Psoas muscle (tissue), 8 donors: ENCODE results near the gene RDH12. TPM values are rescaled to one million over a fixed set of nuclear protein-coding genes. Genes with fewer than 3 reads are reported as not detected.
A peak's percentile ranks its signal among the peaks of the same experiment; 100 is the strongest.

Source experiments
- ATAC-seq, 4 donors: fragments of 200-7000 bp; cut with Tn5 transposase; one replicate each; pipeline ENCODE4 v1.9.1; 2020; ENCODE audit warnings: moderate library complexity in 3 of 4, mild to moderate bottlenecking in 2 of 4
- DNase-seq, 2 donors: peaks; one replicate each; pipeline ENCODE4 v3.0.0-alpha.2; 2020
- H3K27ac ChIP-seq: fragments of 200-600 bp; one replicate; pipeline ENCODE4 v1.8.0; 2022
- H3K27me3 ChIP-seq, 3 donors: fragments of 200-600 bp in 1 of 3; one replicate each; pipeline versions ENCODE4 v1.6.1 to v1.8.0; 2013 to 2022; ENCODE audit warnings: low read length in 2 of 3, mild to moderate bottlenecking in 2 of 3, moderate library complexity in 1 of 3; ENCODE audit not compliant: insufficient read depth in 3 of 3
- H3K36me3 ChIP-seq, 2 donors: fragments of 200-600 bp in 1 of 2; one replicate each; pipeline versions ENCODE4 v1.6.1 to v1.8.0; 2013 to 2022; ENCODE audit warnings: low read depth in 1 of 2, mild to moderate bottlenecking in 1 of 2, moderate library complexity in 1 of 2; ENCODE audit not compliant: insufficient read depth in 1 of 2
- H3K4me1 ChIP-seq: fragments of 200-600 bp; one replicate; pipeline ENCODE4 v1.8.0; 2022
- H3K4me3 ChIP-seq: fragments of 200-600 bp; one replicate; pipeline ENCODE4 v1.8.0; 2022; ENCODE audit warnings: mild to moderate bottlenecking
- H3K9me3 ChIP-seq: fragments of 200-600 bp; one replicate; pipeline ENCODE4 v1.8.0; 2022
- WGBS, 3 donors: extraction: QIAGEN DNeasy Blood & Tissue Kit; methylation state at CpG; one replicate each; pipeline versions ENCODE4 v1.1.6 to v1.1.7; 2013; 5-methylcytosine and 5-hydroxymethylcytosine counted together
- intact Hi-C, 2 donors: fragments of 100-400 bp; cut with DNase I; formaldehyde crosslinking; loops; one replicate each; pipeline versions ENCODE4 v1.11.0 to v1.14.2; 2022
- polyA plus RNA-seq, 3 donors: library from polyadenylated mRNA; stranded (reverse); fragments of 200-250 nt; gene quantifications; one replicate each; pipeline ENCODE4 v1.2.3, GENCODE V29; 2013
- total RNA-seq, 4 donors: library from RNA; stranded (reverse); fragmentation: NEBNext Ultra II Directional in 2 of 4; extraction: Animal tissue kit (Norgen Biotek cat#: 25700) in 2 of 4; gene quantifications; one replicate each; pipeline versions ENCODE4 v1.2.1 to v1.2.4, GENCODE V29; 2021 to 2023
- TF ChIP-seq, protein P1 (sequence below): fragments of 200-600 bp; IDR thresholded peaks from one replicate; pipeline ENCODE4 v1.8.0; 2022; ENCODE audit warnings: antibody characterized with exemption
- donor health status: healthy with polysubstance abuse.
- donor health status: DM: no; HTN: no; CAD: no; lungs with moderate emphysema.
- donor health status: Bipolar disorder and iron deficiency.
- donor health status: healthy.
- donor health status: DM: yes; HTN: yes; CAD: no.
- donor health status: DM: no; HTN: no; CAD: no.
- donor health status: DM: no; HTN: no; CAD: no.
- donor health status: DM: yes; HTN: yes; CAD: no.

Gene RDH12
- total and polyA plus RNA-seq, 7 donors = 0.03 TPM; not detected in 6

DNA sequence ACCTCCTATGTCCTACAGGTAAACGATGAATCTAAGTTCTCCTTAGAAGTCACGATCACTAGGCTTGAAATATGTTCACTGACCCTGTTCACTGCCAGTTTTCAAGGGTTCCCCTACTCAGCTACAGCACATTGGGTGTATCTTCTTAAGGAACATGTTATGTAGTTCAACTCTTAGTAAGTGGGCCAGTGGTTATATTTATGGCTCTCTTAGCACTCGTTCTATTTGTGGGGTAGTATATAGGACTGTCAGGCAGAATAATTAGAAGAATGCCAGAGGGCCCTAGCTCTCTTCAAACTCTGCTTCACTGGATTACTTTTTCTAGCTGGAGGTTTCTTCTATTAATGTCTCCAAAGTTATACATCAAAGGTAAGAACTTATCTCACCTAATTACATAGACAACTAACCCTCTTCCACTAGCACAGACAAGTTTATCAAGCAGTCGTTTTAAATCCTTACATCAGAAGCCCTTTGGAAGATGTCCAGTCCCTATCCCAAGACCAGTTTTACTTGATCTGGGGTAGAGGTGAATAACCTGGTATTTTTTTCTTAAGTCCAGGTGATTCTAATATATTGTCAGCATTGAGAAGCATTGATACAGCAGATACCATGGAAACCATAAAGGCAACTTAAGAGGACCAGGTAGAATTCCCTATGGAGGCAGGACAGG is 75.1 kb downstream of the RDH12 start:
- intact Hi-C loops = no loop called here
- Histone ChIP-seq H3K9me3 (no peaks in the 10 kb centered on the region), H3K4me1 (peaks cover 4% of the 10 kb centered on the region), H3K27ac (peak overlapping the region; percentile 46), H3K4me3 (no peak overlapping the region), H3K27me3 (no peaks in the 10 kb centered on the region), H3K36me3 (peaks cover 12 to 100% of the 10 kb centered on the region in 2 donors)
- TF ChIP-seq, protein P1, sequence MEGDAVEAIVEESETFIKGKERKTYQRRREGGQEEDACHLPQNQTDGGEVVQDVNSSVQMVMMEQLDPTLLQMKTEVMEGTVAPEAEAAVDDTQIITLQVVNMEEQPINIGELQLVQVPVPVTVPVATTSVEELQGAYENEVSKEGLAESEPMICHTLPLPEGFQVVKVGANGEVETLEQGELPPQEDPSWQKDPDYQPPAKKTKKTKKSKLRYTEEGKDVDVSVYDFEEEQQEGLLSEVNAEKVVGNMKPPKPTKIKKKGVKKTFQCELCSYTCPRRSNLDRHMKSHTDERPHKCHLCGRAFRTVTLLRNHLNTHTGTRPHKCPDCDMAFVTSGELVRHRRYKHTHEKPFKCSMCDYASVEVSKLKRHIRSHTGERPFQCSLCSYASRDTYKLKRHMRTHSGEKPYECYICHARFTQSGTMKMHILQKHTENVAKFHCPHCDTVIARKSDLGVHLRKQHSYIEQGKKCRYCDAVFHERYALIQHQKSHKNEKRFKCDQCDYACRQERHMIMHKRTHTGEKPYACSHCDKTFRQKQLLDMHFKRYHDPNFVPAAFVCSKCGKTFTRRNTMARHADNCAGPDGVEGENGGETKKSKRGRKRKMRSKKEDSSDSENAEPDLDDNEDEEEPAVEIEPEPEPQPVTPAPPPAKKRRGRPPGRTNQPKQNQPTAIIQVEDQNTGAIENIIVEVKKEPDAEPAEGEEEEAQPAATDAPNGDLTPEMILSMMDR = no peak
- peak in 3 of 4 donors; percentile 74 to 89 (median 82) for ATAC-seq
- WGBS, 3 donors = 29 to 70% (median 41%) methylated on average over 4 of the region's 4 CpGs
- no peak for DNase-seq

DNA sequence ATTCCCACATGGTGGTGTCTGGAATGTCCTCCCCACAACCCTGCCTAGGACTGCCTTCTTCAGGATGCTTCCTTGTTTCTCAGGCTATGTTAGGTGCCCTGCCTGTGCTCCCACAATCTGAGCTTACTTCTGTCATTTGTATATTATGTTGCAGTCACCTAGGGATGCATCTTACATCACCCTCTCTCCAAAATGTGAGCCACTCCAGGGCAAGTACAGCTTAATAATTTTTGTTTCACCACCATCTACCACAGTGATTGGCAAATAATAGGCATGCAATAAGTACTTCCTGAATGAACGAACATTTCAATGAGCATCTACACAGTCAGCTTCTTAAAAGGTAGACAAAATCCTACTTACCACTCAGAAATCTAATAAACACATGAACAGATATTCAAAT is 77.1 kb downstream of the RDH12 start:
- intact Hi-C loops = no loop called here
- H3K4me3 ChIP-seq = no peak overlapping the region
- peaks cover 4% of the 10 kb centered on the region for H3K4me1 ChIP-seq
- no peak for DNase-seq
- peaks cover 12 to 100% of the 10 kb centered on the region in 2 donors for H3K36me3 ChIP-seq
- ATAC-seq = no peak
- TF ChIP-seq, protein P1 = no peak
- no peak overlapping the region for H3K27ac ChIP-seq
- H3K27me3 ChIP-seq = no peaks in the 10 kb centered on the region
- H3K9me3 ChIP-seq = no peaks in the 10 kb centered on the region
- WGBS, 3 donors = 64 to 97% (median 81%) methylated on average over 1 of the region's 1 CpG

DNA sequence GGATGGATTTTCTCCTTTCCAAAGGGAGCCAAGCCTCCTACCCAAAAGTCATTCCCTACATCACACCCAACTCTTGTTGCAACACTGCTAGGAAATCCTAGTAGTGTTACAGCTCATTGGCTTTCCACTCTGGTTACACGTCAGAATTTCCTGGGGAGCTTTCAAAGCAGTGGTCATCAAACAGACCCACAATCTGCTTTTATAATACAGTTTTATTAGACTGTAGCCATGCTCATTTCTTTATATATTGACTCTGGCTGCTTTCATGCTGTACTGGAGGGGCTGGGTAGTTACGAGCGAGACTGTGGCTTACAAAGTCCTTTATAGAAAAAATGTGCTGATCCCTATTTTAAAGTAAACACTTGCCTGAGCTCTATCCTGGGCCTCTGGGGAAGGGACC is 80.4 kb downstream of the RDH12 start:
- no peak overlapping the region for H3K27ac ChIP-seq
- H3K36me3 ChIP-seq = peaks cover 10 to 100% of the 10 kb centered on the region in 2 donors
- 51 to 74% (median 66%) methylated on average over 3 of the region's 3 CpGs for WGBS, 3 donors
- H3K4me1 ChIP-seq = peaks cover 18% of the 10 kb centered on the region
- no peaks in the 10 kb centered on the region for H3K9me3 ChIP-seq
- intact Hi-C loops = no loop called here
- TF ChIP-seq, protein P1 = no peak
- no peak overlapping the region for H3K4me3 ChIP-seq
- DNase-seq = no peak
- peak in 1 of 4 donors; percentile 63 for ATAC-seq
- no peaks in the 10 kb centered on the region for H3K27me3 ChIP-seq

Other genes starting within 250 kb of the RDH12 start
- gene TMEM229B, start 213.2 kb upstream of the RDH12 start, total RNA-seq = 1 to 10 TPM in 1 of 4 donors, under 1 TPM in 3; 0.46 to 1.2 (median 0.72) TPM
- gene TMEM229B, start 213.2 kb upstream of the RDH12 start, polyA plus RNA-seq = under 1 TPM; 0.14 to 0.52 (median 0.48) TPM
- 1 to 10 TPM; 1.1 to 4.5 (median 2.5) TPM for gene PLEKHH1, start 168.6 kb upstream of the RDH12 start, total RNA-seq
- 1 to 10 TPM; 1.4 to 3.4 (median 2.5) TPM for gene PLEKHH1, start 168.6 kb upstream of the RDH12 start, polyA plus RNA-seq
- gene PIGH, start 101.6 kb upstream of the RDH12 start, total RNA-seq = 10 to 100 TPM; 12.3 to 25.2 (median 18.0) TPM
- 10 to 100 TPM; 32.3 to 50.6 (median 45.1) TPM for gene PIGH, start 101.6 kb upstream of the RDH12 start, polyA plus RNA-seq
- gene ARG2, start 82.0 kb upstream of the RDH12 start, total RNA-seq = 10 to 100 TPM in 2 of 4 donors, 1 to 10 TPM in 2; 1.3 to 19.3 (median 8.0) TPM
- gene ARG2, start 82.0 kb upstream of the RDH12 start, polyA plus RNA-seq = 100 to 1,000 TPM in 1 of 3 donors, 10 to 100 TPM in 1, 1 to 10 TPM in 1; 9.2 to 133 (median 32.6) TPM
- 100 to 1,000 TPM in 1 of 4 donors, 10 to 100 TPM in 3; 86.9 to 110 (median 91.5) TPM for gene VTI1B, start 27.3 kb upstream of the RDH12 start, total RNA-seq
- gene VTI1B, start 27.3 kb upstream of the RDH12 start, polyA plus RNA-seq = 10 to 100 TPM; 61.3 to 96.5 (median 72.1) TPM
- 10 to 100 TPM in 1 of 4 donors, 1 to 10 TPM in 3; 5.4 to 11.1 (median 7.9) TPM for gene RDH11, start 6.1 kb upstream of the RDH12 start, total RNA-seq
- gene RDH11, start 6.1 kb upstream of the RDH12 start, polyA plus RNA-seq = 10 to 100 TPM in 1 of 3 donors, 1 to 10 TPM in 2; 7.7 to 15.6 (median 9.4) TPM
- 10 to 100 TPM; 14.9 to 18.7 (median 16.4) TPM for gene ZFYVE26, start 114.7 kb downstream of the RDH12 start, total RNA-seq
- gene ZFYVE26, start 114.7 kb downstream of the RDH12 start, polyA plus RNA-seq = 10 to 100 TPM in 1 of 3 donors, 1 to 10 TPM in 2; 3.9 to 11.3 (median 3.9) TPM
- gene RAD51B, start 117.9 kb downstream of the RDH12 start, total RNA-seq = 1 to 10 TPM; 2.2 to 7.2 (median 2.5) TPM
- gene RAD51B, start 117.9 kb downstream of the RDH12 start, polyA plus RNA-seq = 1 to 10 TPM in 2 of 3 donors, under 1 TPM in 1; 0.60 to 1.4 (median 1.3) TPM